Neural cell (in vitro differentiated cells): ENCODE data around the gene PLCH1. TPM values are rescaled to one million over a fixed set of nuclear protein-coding genes. Genes with fewer than 3 reads are reported as not detected.

Experiments used
- H2AFZ ChIP-seq: fragments of 200-600, 300-800 bp; sonication (generic), shearing (Covaris generic); 2 replicates; pipeline ENCODE4 v1.6.0; 2014; ENCODE audit warnings: low read depth, mild to moderate bottlenecking, antibody characterized with exemption, low read length, moderate library complexity
- H3F3A ChIP-seq: fragments of 200-600 bp; shearing (Covaris generic); 2 replicates; pipeline ENCODE4 v1.6.1; 2016; ENCODE audit warnings: mild to moderate bottlenecking, moderate library complexity, mixed read lengths, antibody characterized with exemption, low read length; ENCODE audit not compliant: insufficient read depth, poor library complexity, severe bottlenecking
- H3K27ac ChIP-seq: fragments of 200-600, 300-800 bp; sonication (generic), shearing (Covaris generic); 2 replicates; pipeline ENCODE4 v1.5.1; 2014; ENCODE audit warnings: mild to moderate bottlenecking, low read length, moderate library complexity
- H3K27me3 ChIP-seq: fragments of 300-800, 200-600 bp; sonication (generic), shearing (Covaris generic); 2 replicates; pipeline ENCODE4 v1.6.0; 2014; ENCODE audit warnings: mild to moderate bottlenecking, low read depth, low read length, moderate library complexity; ENCODE audit not compliant: insufficient read depth
- H3K36me3 ChIP-seq: fragments of 300-800, 200-600 bp; sonication (generic), shearing (Covaris generic); 2 replicates; pipeline ENCODE4 v1.5.1; 2014; ENCODE audit warnings: mild to moderate bottlenecking, antibody characterized with exemption, low read length, moderate library complexity; ENCODE audit not compliant: insufficient read depth
- H3K4me2 ChIP-seq: fragments of 300-800, 200-600 bp; sonication (generic), shearing (Covaris generic); 2 replicates; pipeline ENCODE4 v1.6.0; 2014; ENCODE audit warnings: mild to moderate bottlenecking, low read length
- H3K4me3 ChIP-seq: fragments of 300-800, 200-600 bp; sonication (generic), shearing (Covaris generic); 2 replicates; pipeline ENCODE4 v1.5.1; 2014; ENCODE audit warnings: mild to moderate bottlenecking, low read length, moderate library complexity
- H3K79me2 ChIP-seq: fragments of 200-600 bp; shearing (Covaris generic); replicated peaks from 2 replicates; pipeline ENCODE4 v1.6.0; 2014; ENCODE audit warnings: mild to moderate bottlenecking, low read length, moderate library complexity; ENCODE audit not compliant: insufficient read depth
- H3K9ac ChIP-seq: fragments of 300-800, 200-600 bp; sonication (generic), shearing (Covaris generic); 2 replicates; pipeline ENCODE4 v1.6.1; 2016; ENCODE audit warnings: mild to moderate bottlenecking, low read length, mixed read lengths
- H3K9me2 ChIP-seq: fragments of 200-600 bp; shearing (Covaris generic); 2 replicates; pipeline ENCODE4 v1.6.1; 2016; ENCODE audit warnings: mild to moderate bottlenecking, low read length, mixed read lengths; ENCODE audit not compliant: insufficient read depth
- H3K9me3 ChIP-seq: fragments of 200-600, 300-800 bp; sonication (generic), shearing (Covaris generic); 2 replicates; pipeline ENCODE4 v1.6.1; 2016; ENCODE audit warnings: mild to moderate bottlenecking, mixed run types, low read length, moderate library complexity, mixed read lengths
- H4K20me1 ChIP-seq: fragments of 200-600 bp; shearing (Covaris generic); 2 replicates; pipeline ENCODE4 v1.6.1; 2016; ENCODE audit warnings: mild to moderate bottlenecking, mixed run types; ENCODE audit not compliant: insufficient read depth
- EP300 ChIP-seq: fragments of 450-650 bp; conservative IDR thresholded peaks from 2 replicates; pipeline ENCODE4 v1.6.1; 2014; ENCODE audit warnings: antibody characterized with exemption, mild to moderate bottlenecking, moderate library complexity; ENCODE audit not compliant: poor library complexity, severe bottlenecking
- EZH2 ChIP-seq: fragments of 200-600, 300-800 bp; shearing (Covaris generic), sonication (generic); IDR thresholded peaks from 2 replicates; pipeline ENCODE4 v1.6.1; 2014; ENCODE audit warnings: antibody characterized with exemption, low read length, borderline replicate concordance, mild to moderate bottlenecking; ENCODE audit not compliant: insufficient read depth, poor library complexity, severe bottlenecking
- MXI1 ChIP-seq: fragments of 450-650 bp; conservative IDR thresholded peaks from 2 replicates; pipeline ENCODE4 v1.6.1; 2014; ENCODE audit warnings: antibody characterized with exemption, mild to moderate bottlenecking; ENCODE audit not compliant: poor library complexity, severe bottlenecking
- POLR2AphosphoS5 ChIP-seq: IDR thresholded peaks from 2 replicates; pipeline ENCODE4 v1.6.1; 2012
- RAD21 ChIP-seq: fragments of 450-650 bp; conservative IDR thresholded peaks from 2 replicates; pipeline ENCODE4 v1.6.1; 2014; ENCODE audit warnings: antibody characterized with exemption, mild to moderate bottlenecking, moderate library complexity
- SMC3 ChIP-seq: fragments of 450-650 bp; conservative IDR thresholded peaks from 2 replicates; pipeline ENCODE4 v1.6.1; 2014; ENCODE audit warnings: antibody characterized with exemption, mild to moderate bottlenecking, moderate library complexity; ENCODE audit not compliant: poor library complexity
- TAF1 ChIP-seq: IDR thresholded peaks from 2 replicates; pipeline ENCODE4 v1.6.1; 2012; ENCODE audit warnings: low read depth
- polyA plus RNA-seq: library from polyadenylated mRNA; depleted of rRNA; stranded (reverse); fragments of >200 nt; gene quantifications from 2 replicates; pipeline ENCODE4 v1.2.3, GENCODE V29; 2014
- TF ChIP-seq, protein P1 (sequence below): fragments of 450-650 bp; IDR thresholded peaks from 2 replicates; pipeline ENCODE4 v1.5.1; 2014; ENCODE audit warnings: antibody characterized with exemption, mild to moderate bottlenecking, moderate library complexity; ENCODE audit not compliant: poor library complexity, severe bottlenecking
- TF ChIP-seq, protein P2 (sequence below): IDR thresholded peaks from 2 replicates; pipeline ENCODE4 v1.6.1; 2012; ENCODE audit warnings: borderline replicate concordance

PLCH1 gene
- polyA plus RNA-seq, 1 donor from 2014 or later: 13.5 TPM

DNA sequence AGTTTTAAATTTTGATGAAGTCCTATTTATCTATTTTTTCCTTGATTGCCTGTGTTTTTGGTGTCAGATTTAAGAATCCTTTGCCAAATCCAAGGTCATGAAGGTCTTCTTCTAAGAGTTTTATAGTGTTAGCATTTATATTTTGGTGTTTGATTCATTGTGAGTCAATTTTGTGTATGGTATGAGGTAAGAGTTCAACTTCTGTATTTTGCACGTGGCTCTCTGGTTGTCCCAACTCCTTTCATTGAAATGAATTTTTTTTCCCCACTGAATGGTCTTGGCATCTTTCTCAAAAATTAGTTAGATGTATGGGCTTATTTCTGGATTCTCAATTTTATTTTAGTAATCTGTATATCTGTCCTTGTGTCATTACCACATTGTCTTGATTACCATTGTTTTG lies 394.3 kb downstream of the PLCH1 start:
- no peaks in the 10 kb centered on the region for H3K27me3 ChIP-seq
- H3K27ac ChIP-seq: no peak overlapping the region
- no peaks in the 10 kb centered on the region for H3K79me2 ChIP-seq
- no peak overlapping the region for H3K4me2 ChIP-seq
- no peaks in the 10 kb centered on the region for H3K9me3 ChIP-seq
- H3F3A ChIP-seq: no peaks in the 10 kb centered on the region
- H3K9me2 ChIP-seq: no peaks in the 10 kb centered on the region
- H2AFZ ChIP-seq: no peak overlapping the region
- no peaks in the 10 kb centered on the region for H4K20me1 ChIP-seq
- no peaks in the 10 kb centered on the region for H3K36me3 ChIP-seq
- no peak overlapping the region for H3K9ac ChIP-seq
- TF ChIP-seq, protein P1, sequence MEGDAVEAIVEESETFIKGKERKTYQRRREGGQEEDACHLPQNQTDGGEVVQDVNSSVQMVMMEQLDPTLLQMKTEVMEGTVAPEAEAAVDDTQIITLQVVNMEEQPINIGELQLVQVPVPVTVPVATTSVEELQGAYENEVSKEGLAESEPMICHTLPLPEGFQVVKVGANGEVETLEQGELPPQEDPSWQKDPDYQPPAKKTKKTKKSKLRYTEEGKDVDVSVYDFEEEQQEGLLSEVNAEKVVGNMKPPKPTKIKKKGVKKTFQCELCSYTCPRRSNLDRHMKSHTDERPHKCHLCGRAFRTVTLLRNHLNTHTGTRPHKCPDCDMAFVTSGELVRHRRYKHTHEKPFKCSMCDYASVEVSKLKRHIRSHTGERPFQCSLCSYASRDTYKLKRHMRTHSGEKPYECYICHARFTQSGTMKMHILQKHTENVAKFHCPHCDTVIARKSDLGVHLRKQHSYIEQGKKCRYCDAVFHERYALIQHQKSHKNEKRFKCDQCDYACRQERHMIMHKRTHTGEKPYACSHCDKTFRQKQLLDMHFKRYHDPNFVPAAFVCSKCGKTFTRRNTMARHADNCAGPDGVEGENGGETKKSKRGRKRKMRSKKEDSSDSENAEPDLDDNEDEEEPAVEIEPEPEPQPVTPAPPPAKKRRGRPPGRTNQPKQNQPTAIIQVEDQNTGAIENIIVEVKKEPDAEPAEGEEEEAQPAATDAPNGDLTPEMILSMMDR: no peak
- TF ChIP-seq EZH2 (no peak), MXI1 (no peak), POLR2AphosphoS5 (no peak), SMC3 (no peak), RAD21 (no peak), TAF1 (no peak), EP300 (no peak)
- TF ChIP-seq, protein P2, sequence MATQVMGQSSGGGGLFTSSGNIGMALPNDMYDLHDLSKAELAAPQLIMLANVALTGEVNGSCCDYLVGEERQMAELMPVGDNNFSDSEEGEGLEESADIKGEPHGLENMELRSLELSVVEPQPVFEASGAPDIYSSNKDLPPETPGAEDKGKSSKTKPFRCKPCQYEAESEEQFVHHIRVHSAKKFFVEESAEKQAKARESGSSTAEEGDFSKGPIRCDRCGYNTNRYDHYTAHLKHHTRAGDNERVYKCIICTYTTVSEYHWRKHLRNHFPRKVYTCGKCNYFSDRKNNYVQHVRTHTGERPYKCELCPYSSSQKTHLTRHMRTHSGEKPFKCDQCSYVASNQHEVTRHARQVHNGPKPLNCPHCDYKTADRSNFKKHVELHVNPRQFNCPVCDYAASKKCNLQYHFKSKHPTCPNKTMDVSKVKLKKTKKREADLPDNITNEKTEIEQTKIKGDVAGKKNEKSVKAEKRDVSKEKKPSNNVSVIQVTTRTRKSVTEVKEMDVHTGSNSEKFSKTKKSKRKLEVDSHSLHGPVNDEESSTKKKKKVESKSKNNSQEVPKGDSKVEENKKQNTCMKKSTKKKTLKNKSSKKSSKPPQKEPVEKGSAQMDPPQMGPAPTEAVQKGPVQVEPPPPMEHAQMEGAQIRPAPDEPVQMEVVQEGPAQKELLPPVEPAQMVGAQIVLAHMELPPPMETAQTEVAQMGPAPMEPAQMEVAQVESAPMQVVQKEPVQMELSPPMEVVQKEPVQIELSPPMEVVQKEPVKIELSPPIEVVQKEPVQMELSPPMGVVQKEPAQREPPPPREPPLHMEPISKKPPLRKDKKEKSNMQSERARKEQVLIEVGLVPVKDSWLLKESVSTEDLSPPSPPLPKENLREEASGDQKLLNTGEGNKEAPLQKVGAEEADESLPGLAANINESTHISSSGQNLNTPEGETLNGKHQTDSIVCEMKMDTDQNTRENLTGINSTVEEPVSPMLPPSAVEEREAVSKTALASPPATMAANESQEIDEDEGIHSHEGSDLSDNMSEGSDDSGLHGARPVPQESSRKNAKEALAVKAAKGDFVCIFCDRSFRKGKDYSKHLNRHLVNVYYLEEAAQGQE: no peak
- H3K4me3 ChIP-seq: no peak overlapping the region

DNA sequence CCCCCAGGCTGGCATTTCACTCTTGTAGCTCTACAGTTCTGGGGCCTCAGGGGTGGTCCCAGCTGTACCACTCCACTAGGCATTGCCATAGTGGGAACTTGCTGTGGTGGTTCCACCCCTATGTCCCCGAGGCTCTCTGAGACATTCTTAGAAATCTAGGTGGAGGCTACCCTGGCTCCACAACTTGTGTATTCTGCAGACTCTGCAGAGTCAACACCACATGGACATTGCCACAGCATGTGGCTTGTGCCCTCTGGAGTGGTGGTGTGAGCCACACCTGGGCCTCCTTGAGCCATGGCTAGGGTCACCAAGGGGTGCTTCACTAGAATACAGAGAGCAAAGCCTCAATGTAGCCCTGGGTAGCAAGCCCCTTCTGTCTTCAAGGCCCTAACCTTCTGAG lies 397.0 kb downstream of the PLCH1 start:
- Histone ChIP-seq H2AFZ (no peak overlapping the region), H3K36me3 (no peaks in the 10 kb centered on the region), H3K27ac (no peak overlapping the region), H3K27me3 (no peaks in the 10 kb centered on the region), H3K4me2 (no peak overlapping the region), H3K9me3 (no peaks in the 10 kb centered on the region), H4K20me1 (no peaks in the 10 kb centered on the region), H3K79me2 (no peaks in the 10 kb centered on the region), H3K4me3 (no peak overlapping the region), H3F3A (no peaks in the 10 kb centered on the region), H3K9me2 (no peaks in the 10 kb centered on the region), H3K9ac (no peak overlapping the region)
- TF ChIP-seq POLR2AphosphoS5 (no peak), SMC3 (no peak), EZH2 (no peak), EP300 (no peak), RAD21 (no peak), TAF1 (no peak), MXI1 (no peak)
- TF ChIP-seq, protein P1: no peak
- TF ChIP-seq, protein P2: no peak
